Measurements from ENCODE around the gene PTTG1IP. TPM values are rescaled to one million over a fixed set of nuclear protein-coding genes. Genes with fewer than 3 reads are reported as not detected.
A peak's percentile ranks its signal among the peaks of the same experiment; 100 is the strongest.

Gene PTTG1IP
- total and polyA plus RNA-seq, 8 donors, result 61.3 to 253 (median 114) TPM

- Histone ChIP-seq H3K4me3 (no peak overlapping the region), H3K27me3 (peaks cover 0 to 45% (median 3%) of the 10 kb centered on the region in 3 donors), H3K9me3 (no peaks in the 10 kb centered on the region), H3K27ac (no peak overlapping the region), H3K36me3 (no peaks in the 10 kb centered on the region), H3K4me1 (peaks cover 0 to 16% (median 9%) of the 10 kb centered on the region in 4 donors)
- 73 to 85% (median 76%) methylated on average over 6 to 30 of the region's 30 CpGs for WGBS, 5 donors
- no peak for TF ChIP-seq POLR2AphosphoS5 (IDR thresholded peaks at IDR 0.05)
- TF ChIP-seq, protein P1, sequence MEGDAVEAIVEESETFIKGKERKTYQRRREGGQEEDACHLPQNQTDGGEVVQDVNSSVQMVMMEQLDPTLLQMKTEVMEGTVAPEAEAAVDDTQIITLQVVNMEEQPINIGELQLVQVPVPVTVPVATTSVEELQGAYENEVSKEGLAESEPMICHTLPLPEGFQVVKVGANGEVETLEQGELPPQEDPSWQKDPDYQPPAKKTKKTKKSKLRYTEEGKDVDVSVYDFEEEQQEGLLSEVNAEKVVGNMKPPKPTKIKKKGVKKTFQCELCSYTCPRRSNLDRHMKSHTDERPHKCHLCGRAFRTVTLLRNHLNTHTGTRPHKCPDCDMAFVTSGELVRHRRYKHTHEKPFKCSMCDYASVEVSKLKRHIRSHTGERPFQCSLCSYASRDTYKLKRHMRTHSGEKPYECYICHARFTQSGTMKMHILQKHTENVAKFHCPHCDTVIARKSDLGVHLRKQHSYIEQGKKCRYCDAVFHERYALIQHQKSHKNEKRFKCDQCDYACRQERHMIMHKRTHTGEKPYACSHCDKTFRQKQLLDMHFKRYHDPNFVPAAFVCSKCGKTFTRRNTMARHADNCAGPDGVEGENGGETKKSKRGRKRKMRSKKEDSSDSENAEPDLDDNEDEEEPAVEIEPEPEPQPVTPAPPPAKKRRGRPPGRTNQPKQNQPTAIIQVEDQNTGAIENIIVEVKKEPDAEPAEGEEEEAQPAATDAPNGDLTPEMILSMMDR (IDR thresholded peaks at IDR 0.05), result no peak
- no peak for TF ChIP-seq EP300 (IDR thresholded peaks at IDR 0.05)
- TF ChIP-seq POLR2A (IDR thresholded peaks at IDR 0.05), result no peak
- DNase-seq, result no peak
- intact Hi-C loops (cut with DNase I; ENCODE audit: low total_unique reads), result no loop called here
These were observed 35.2 kb downstream of the PTTG1IP start for GRCh38 chr21:44838039-44838895.

- TF ChIP-seq POLR2A (IDR thresholded peaks at IDR 0.05) (no peak), EP300 (IDR thresholded peaks at IDR 0.05) (no peak), POLR2AphosphoS5 (IDR thresholded peaks at IDR 0.05) (no peak)
- TF ChIP-seq, protein P1 (IDR thresholded peaks at IDR 0.05), result no peak
- no peak for DNase-seq
- Histone ChIP-seq H3K4me3 (no peak overlapping the region), H3K27ac (no peak overlapping the region), H3K36me3 (no peaks in the 10 kb centered on the region), H3K27me3 (peaks cover 0 to 39% (median 0%) of the 10 kb centered on the region in 3 donors), H3K4me1 (peaks cover 0 to 16% (median 9%) of the 10 kb centered on the region in 4 donors), H3K9me3 (no peaks in the 10 kb centered on the region)
- intact Hi-C loops (cut with DNase I; ENCODE audit: low total_unique reads), result no loop called here
- 87 to 96% (median 92%) methylated on average over 7 to 13 of the region's 13 CpGs for whole genome bisulfite sequencing, 5 donors
These were observed 36.0 kb downstream of the PTTG1IP start for GRCh38 chr21:44837537-44837936.

GRCh38 chr21:44836666-44837471 lies 36.6 kb downstream of the PTTG1IP start:
- peak in 1 of 2 donors; percentile 72 for DNase-seq
- no peaks in the 10 kb centered on the region for H3K9me3 ChIP-seq
- no peaks in the 10 kb centered on the region for H3K36me3 ChIP-seq
- 58 to 86% (median 72%) methylated on average over 24 to 37 of the region's 37 CpGs for WGBS, 5 donors
- H3K27ac ChIP-seq, result no peak overlapping the region
- intact Hi-C loops (cut with DNase I; ENCODE audit: low total_unique reads), result no loop called here
- H3K4me1 ChIP-seq, result peaks cover 0 to 16% (median 9%) of the 10 kb centered on the region in 4 donors
- H3K4me3 ChIP-seq, result no peak overlapping the region
- TF ChIP-seq POLR2AphosphoS5 (IDR thresholded peaks at IDR 0.05) (no peak), EP300 (IDR thresholded peaks at IDR 0.05) (no peak), POLR2A (IDR thresholded peaks at IDR 0.05) (no peak)
- TF ChIP-seq, protein P1 (IDR thresholded peaks at IDR 0.05), result no peak
- peaks cover 0 to 33% (median 0%) of the 10 kb centered on the region in 3 donors for H3K27me3 ChIP-seq

GRCh38 chr21:44836349-44836665 lies 37.2 kb downstream of the PTTG1IP start:
- no peak for DNase-seq
- intact Hi-C loops (cut with DNase I; ENCODE audit: low total_unique reads), result no loop called here
- whole genome bisulfite sequencing, 5 donors, result 37 to 57% (median 40%) methylated on average over 3 of the region's 3 CpGs; no CpG with 5 or more reads in 2 of the 5 donors
- no peaks in the 10 kb centered on the region for H3K9me3 ChIP-seq
- peaks cover 0 to 29% (median 0%) of the 10 kb centered on the region in 3 donors for H3K27me3 ChIP-seq
- H3K4me3 ChIP-seq, result no peak overlapping the region
- H3K4me1 ChIP-seq, result peaks cover 0 to 16% (median 9%) of the 10 kb centered on the region in 4 donors
- no peaks in the 10 kb centered on the region for H3K36me3 ChIP-seq
- no peak overlapping the region for H3K27ac ChIP-seq
- no peak for TF ChIP-seq EP300 (IDR thresholded peaks at IDR 0.05)

Data from stomach (tissue), 9 donors.